PC-9 (cell line): ENCODE results near the gene FGF14. TPM values are rescaled to one million over a fixed set of nuclear protein-coding genes. Genes with fewer than 3 reads are reported as not detected.

Experiments used
- BruUV-seq: library from RNA; stranded (reverse); fragments of 400-500 nt; replicated peaks from 2 replicates; lab custom pipeline; 2021; lab: Mats Ljungman, UMichigan
- CTCF ChIA-PET: fragments of 300-600 bp; sonication (Branson Sonifier 250); formaldehyde crosslinking; loops from one replicate; lab custom pipeline; 2022; ENCODE audit warnings: antibody characterized with exemption; lab: Charles Lee
- POLR2A ChIA-PET: fragments of 300-600 bp; sonication (Branson Sonifier 250); formaldehyde crosslinking; loops from one replicate; lab custom pipeline; 2022; ENCODE audit warnings: antibody characterized with exemption; ENCODE audit not compliant: unreplicated experiment; lab: Charles Lee
- DNase-seq, 2 experiments: peaks; one replicate each; pipeline versions ENCODE4 v3.0.0 to v3.0.0-alpha.2; 2015 to 2022; ENCODE audit warnings: mixed read lengths in 1 of 2
- H2AFZ ChIP-seq: fragments of 200-600 bp; sonication (generic); 2 replicates; pipeline ENCODE4 v1.8.1; 2017; ENCODE audit warnings: antibody characterized with exemption
- H3F3A ChIP-seq: fragments of 200-600 bp; sonication (generic); 2 replicates; pipeline ENCODE4 v1.8.1; 2017; ENCODE audit warnings: antibody characterized with exemption, mild to moderate bottlenecking, low read depth; ENCODE audit not compliant: insufficient read depth
- H3K27ac ChIP-seq: fragments of 200-600 bp; sonication (generic); 2 replicates; pipeline ENCODE4 v1.6.1; 2016; ENCODE audit warnings: mixed run types
- H3K27me3 ChIP-seq: fragments of 200-600 bp; sonication (generic); 2 replicates; pipeline ENCODE4 v1.6.1; 2016; ENCODE audit warnings: low read depth, mixed run types; ENCODE audit not compliant: insufficient read depth
- H3K36me3 ChIP-seq: fragments of 200-600 bp; sonication (generic); 2 replicates; pipeline ENCODE4 v1.6.1; 2016; ENCODE audit warnings: low read depth, mixed run types
- H3K4me1 ChIP-seq: fragments of 200-600 bp; sonication (generic); replicated peaks from 2 replicates; pipeline ENCODE4 v1.6.1; 2016; ENCODE audit warnings: mixed run types; ENCODE audit not compliant: insufficient read depth
- H3K4me2 ChIP-seq: fragments of 200-600 bp; sonication (generic); 2 replicates; pipeline ENCODE4 v1.6.1; 2017; ENCODE audit warnings: mixed run types
- H3K4me3 ChIP-seq: fragments of 200-600 bp; sonication (generic); 2 replicates; pipeline ENCODE4 v1.6.1; 2016; ENCODE audit warnings: mixed run types
- H3K79me2 ChIP-seq: fragments of 200-600 bp; sonication (generic); 2 replicates; pipeline ENCODE4 v1.6.1; 2017; ENCODE audit warnings: low read depth, mixed run types
- H3K9me2 ChIP-seq: fragments of 200-600 bp; sonication (generic); 2 replicates; pipeline ENCODE4 v1.8.1; 2017; ENCODE audit warnings: mild to moderate bottlenecking; ENCODE audit not compliant: insufficient read depth
- H3K9me3 ChIP-seq: fragments of 200-600 bp; sonication (generic); 2 replicates; pipeline ENCODE4 v1.8.1; 2016; ENCODE audit warnings: low read depth; ENCODE audit not compliant: insufficient read depth
- H4K20me1 ChIP-seq: fragments of 200-600 bp; sonication (generic); 2 replicates; pipeline ENCODE4 v1.8.1; 2017; ENCODE audit not compliant: insufficient read depth
- CTCF ChIP-seq: fragments of 200-600 bp; sonication (generic); conservative IDR thresholded peaks from 2 replicates; pipeline ENCODE4 v1.6.1; 2017; ENCODE audit warnings: mixed run types, antibody characterized with exemption, mild to moderate bottlenecking, moderate library complexity
- EZH2 ChIP-seq: fragments of 200-600 bp; sonication (generic); IDR thresholded peaks from 2 replicates; pipeline ENCODE4 v1.8.0; 2017; ENCODE audit warnings: antibody characterized with exemption, low read depth
- intact Hi-C: fragments of 100-400 bp; cut with micrococcal nuclease; formaldehyde crosslinking; loops from one replicate; pipeline ENCODE4 v1.10.0; 2022; ENCODE audit not compliant: unreplicated experiment
- total RNA-seq: library from RNA; stranded (reverse); gene quantifications from 2 replicates; pipeline ENCODE4 v1.2.3, GENCODE V29; 2021

Gene FGF14
- total RNA-seq, 1 experiment from 2014 or later = not detected

GRCh38 chr13:101986316-101986715 is 415.5 kb downstream of the FGF14 start:
- Histone ChIP-seq H3K9me3 (no peaks in the 10 kb centered on the region), H3K36me3 (no peaks in the 10 kb centered on the region), H3F3A (no peaks in the 10 kb centered on the region), H2AFZ (no peak overlapping the region), H3K27me3 (no peaks in the 10 kb centered on the region), H3K4me2 (no peak overlapping the region), H3K4me1 (no peaks in the 10 kb centered on the region), H3K27ac (no peak overlapping the region), H3K9me2 (no peaks in the 10 kb centered on the region), H4K20me1 (no peaks in the 10 kb centered on the region), H3K79me2 (no peaks in the 10 kb centered on the region), H3K4me3 (no peak overlapping the region)
- peak in 1 of 2 experiments; percentile 22 for DNase-seq
- CTCF ChIA-PET = no interaction called here
- TF ChIP-seq CTCF = no peak
- TF ChIP-seq EZH2 = no peak
- BruUV-seq = no TSS peak
- intact Hi-C loops = no loop called here
- POLR2A ChIA-PET = no interaction called here

DNA sequence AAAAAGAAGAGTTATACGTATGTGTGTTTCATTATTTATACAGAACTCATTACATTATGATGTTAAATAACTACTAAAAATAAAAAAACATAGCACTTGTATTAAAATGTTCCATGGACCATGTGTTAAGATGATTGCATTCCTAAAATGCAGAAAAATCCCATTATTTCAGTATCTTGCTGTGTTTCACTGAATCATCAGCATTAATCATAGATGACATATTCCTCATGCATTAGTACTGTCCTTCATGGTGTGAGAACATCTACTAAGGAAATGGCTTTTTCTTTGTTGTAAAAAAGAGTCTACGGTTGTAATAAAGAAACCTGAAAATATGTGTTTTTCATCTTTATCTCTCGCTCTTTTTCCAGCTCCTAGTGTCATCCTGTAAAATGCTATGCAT is 416.5 kb downstream of the FGF14 start:
- POLR2A ChIA-PET = interaction anchor here (0.7 kb wide), 1 partner anchor 12 kb away, joined by 5 read pairs; no protein-coding TSS in a partner anchor
- Histone ChIP-seq H3K79me2 (no peaks in the 10 kb centered on the region), H3K9me2 (no peaks in the 10 kb centered on the region), H3F3A (no peaks in the 10 kb centered on the region), H3K27me3 (no peaks in the 10 kb centered on the region), H2AFZ (no peak overlapping the region), H3K9me3 (no peaks in the 10 kb centered on the region), H4K20me1 (no peaks in the 10 kb centered on the region), H3K4me2 (no peak overlapping the region), H3K27ac (no peak overlapping the region), H3K36me3 (no peaks in the 10 kb centered on the region), H3K4me3 (no peak overlapping the region), H3K4me1 (no peaks in the 10 kb centered on the region)
- BruUV-seq = no TSS peak
- TF ChIP-seq EZH2 (no peak), CTCF (no peak)
- CTCF ChIA-PET = no interaction called here
- peak in 1 of 2 experiments; percentile 25 for DNase-seq
- intact Hi-C loops = no loop called here

DNA sequence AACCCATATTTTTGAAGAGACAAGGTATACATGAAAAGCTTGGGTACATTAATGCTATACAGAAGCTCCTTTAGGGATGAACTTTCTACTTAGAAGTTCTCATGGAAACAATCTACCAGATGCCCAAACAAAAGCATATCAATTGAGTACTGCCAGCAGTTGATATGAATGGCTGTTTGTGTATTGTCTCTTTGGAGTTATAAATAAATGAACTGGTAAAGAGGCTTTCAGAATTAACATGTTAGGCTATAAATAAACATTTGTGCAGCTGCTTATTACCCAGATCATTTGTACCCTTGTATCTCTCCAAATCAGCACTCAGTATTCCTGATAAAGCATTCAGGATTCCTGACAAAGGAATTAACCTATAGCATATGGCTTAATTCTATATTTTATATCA is 418.9 kb downstream of the FGF14 start:
- H2AFZ ChIP-seq = no peak overlapping the region
- TF ChIP-seq EZH2 (no peak), CTCF (no peak)
- no peaks in the 10 kb centered on the region for H3K36me3 ChIP-seq
- H3K79me2 ChIP-seq = no peaks in the 10 kb centered on the region
- BruUV-seq = no TSS peak
- intact Hi-C loops = no loop called here
- no peaks in the 10 kb centered on the region for H3K9me3 ChIP-seq
- H4K20me1 ChIP-seq = no peaks in the 10 kb centered on the region
- CTCF ChIA-PET = no interaction called here
- no peak overlapping the region for H3K4me3 ChIP-seq
- peak in 1 of 2 experiments; percentile 11 for DNase-seq
- no peaks in the 10 kb centered on the region for H3F3A ChIP-seq
- no peak overlapping the region for H3K27ac ChIP-seq
- H3K4me2 ChIP-seq = no peak overlapping the region
- POLR2A ChIA-PET = no interaction called here
- no peaks in the 10 kb centered on the region for H3K9me2 ChIP-seq
- no peaks in the 10 kb centered on the region for H3K4me1 ChIP-seq
- 0 out of 2 replicates have a peak, but pooled peaks cover 5% of the 10 kb centered on the region for H3K27me3 ChIP-seq
